OCI-LY7 (cell line): ENCODE data around the gene BTG4. TPM values are rescaled to one million over a fixed set of nuclear protein-coding genes. Genes with fewer than 3 reads are reported as not detected.

Source experiments
- BruUV-seq: library from RNA; stranded (reverse); fragments of 400-500 nt; replicated peaks from 2 replicates; lab custom pipeline; 2021; lab: Mats Ljungman, UMichigan
- CTCF ChIA-PET: fragments of 300-600 bp; sonication (Branson Sonifier 250); formaldehyde crosslinking; loops from one replicate; lab custom pipeline; 2022; ENCODE audit warnings: antibody characterized with exemption; ENCODE audit not compliant: unreplicated experiment; lab: Charles Lee
- POLR2A ChIA-PET: fragments of 300-600 bp; sonication (Branson Sonifier 250); formaldehyde crosslinking; loops from one replicate; lab custom pipeline; 2022; ENCODE audit warnings: antibody characterized with exemption; lab: Charles Lee
- DNase-seq: peaks from one replicate; pipeline ENCODE4 v3.0.0-alpha.2; 2015; ENCODE audit warnings: low spot score
- H2AFZ ChIP-seq: fragments of 200-600 bp; sonication (generic), shearing (Covaris generic); 2 replicates; pipeline ENCODE4 v1.6.1; 2014; ENCODE audit warnings: mild to moderate bottlenecking, antibody characterized with exemption, low read length, moderate library complexity
- H3K27ac ChIP-seq: fragments of 200-600 bp; sonication (generic); 2 replicates; pipeline ENCODE4 v1.5.1; 2014; ENCODE audit warnings: mixed run types, low read depth, mild to moderate bottlenecking, moderate library complexity, low read length, inconsistent platforms; ENCODE audit not compliant: poor library complexity, severe bottlenecking
- H3K36me3 ChIP-seq: fragments of 200-600 bp; sonication (generic); 2 replicates; pipeline ENCODE4 v1.6.1; 2014; ENCODE audit warnings: mild to moderate bottlenecking, antibody characterized with exemption, low read length, moderate library complexity, mixed read lengths; ENCODE audit not compliant: insufficient read depth
- H3K4me1 ChIP-seq: fragments of 200-600 bp; sonication (generic); 2 replicates; pipeline ENCODE4 v1.5.1; 2014; ENCODE audit warnings: mild to moderate bottlenecking, low read length; ENCODE audit not compliant: insufficient read depth, poor library complexity, severe bottlenecking
- H3K4me2 ChIP-seq: fragments of 200-600 bp; sonication (generic); 2 replicates; pipeline ENCODE4 v1.6.1; 2014; ENCODE audit warnings: mild to moderate bottlenecking, low read length
- H3K4me3 ChIP-seq: fragments of 200-600 bp; sonication (generic); 2 replicates; pipeline ENCODE4 v1.5.1; 2014; ENCODE audit warnings: mild to moderate bottlenecking, low read depth, low read length; ENCODE audit not compliant: poor library complexity, severe bottlenecking
- H3K79me2 ChIP-seq: fragments of 200-600 bp; sonication (generic); 2 replicates; pipeline ENCODE4 v1.6.1; 2016; ENCODE audit warnings: low read depth, mild to moderate bottlenecking, low read length, moderate library complexity, mixed read lengths; ENCODE audit not compliant: insufficient read depth
- H3K9me2 ChIP-seq: fragments of 200-600 bp; sonication (generic); 2 replicates; pipeline ENCODE4 v1.6.1; 2016; ENCODE audit warnings: mild to moderate bottlenecking, low read length, mixed read lengths; ENCODE audit not compliant: insufficient read depth
- H3K9me3 ChIP-seq: fragments of 200-600 bp; sonication (generic); 2 replicates; pipeline ENCODE4 v1.6.1; 2014; ENCODE audit warnings: mild to moderate bottlenecking, mixed run types, low read length, mixed read lengths
- H4K20me1 ChIP-seq: fragments of 200-600 bp; sonication (generic); 2 replicates; pipeline ENCODE4 v1.6.1; 2014; ENCODE audit warnings: mild to moderate bottlenecking, antibody characterized with exemption, low read length, moderate library complexity, mixed read lengths; ENCODE audit not compliant: insufficient read depth
- CTCF ChIP-seq: fragments of 200-600 bp; sonication (generic); conservative IDR thresholded peaks from 2 replicates; pipeline ENCODE4 v1.5.1; 2014; ENCODE audit warnings: mild to moderate bottlenecking, antibody characterized with exemption, low read length, moderate library complexity, mixed read lengths
- EZH2phosphoT487 ChIP-seq: fragments of 200-600 bp; sonication (generic); IDR thresholded peaks from 2 replicates; pipeline ENCODE4 v1.6.1; 2018; ENCODE audit warnings: low read depth, borderline replicate concordance, mild to moderate bottlenecking, mixed run types, antibody characterized with exemption, low read length, moderate library complexity, mixed read lengths
- intact Hi-C: fragments of 100-400 bp; cut with micrococcal nuclease; formaldehyde crosslinking; loops from one replicate; pipeline ENCODE4 v1.10.0; 2022; ENCODE audit not compliant: unreplicated experiment
- total RNA-seq, 2 experiments: library from RNA; depleted of rRNA in 1 of 2; stranded (reverse); fragments of >200 nt in 1 of 2; shearing (Covaris generic) in 1 of 2; gene quantifications; 2 replicates each; pipeline ENCODE4 v1.2.3, GENCODE V29; 2014 to 2022

BTG4 gene
- total RNA-seq, 2 experiments from 2014 or later: not detected

DNA sequence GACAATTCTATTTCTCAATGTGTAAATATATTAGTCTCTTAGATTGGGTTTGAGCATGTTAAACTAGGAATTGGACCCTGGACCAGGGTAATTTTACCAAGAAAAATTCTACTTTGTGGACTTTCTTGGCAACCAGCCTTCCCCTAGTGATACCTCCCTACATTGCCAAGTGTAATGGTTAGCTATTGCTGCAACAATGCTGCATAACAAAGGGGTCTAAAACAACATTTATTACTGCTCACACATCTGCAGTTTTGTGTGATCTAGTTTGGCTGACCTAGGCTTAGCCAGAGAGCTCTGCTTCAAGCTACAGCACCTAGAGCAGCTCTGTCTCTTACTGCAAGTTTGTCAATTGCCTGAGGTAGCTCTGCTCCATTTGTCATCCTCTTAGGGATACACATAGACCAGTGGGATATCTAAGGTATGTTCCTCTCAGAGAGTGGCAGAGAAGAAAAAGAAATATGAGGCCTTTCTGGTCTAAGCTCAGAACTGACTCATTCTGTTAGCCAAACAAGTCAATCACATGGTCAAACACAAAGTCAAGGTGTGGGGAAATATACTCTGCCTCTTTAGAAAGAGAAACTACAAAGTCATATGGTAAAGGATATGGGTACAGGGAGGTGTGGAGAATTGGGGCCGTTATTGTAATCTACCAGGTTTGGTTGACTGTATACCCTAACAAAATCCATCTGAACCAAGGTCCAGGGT, 26.4 kb upstream of the BTG4 start:
- no TSS peak for BruUV-seq
- no peak overlapping the region for H3K4me3 ChIP-seq
- no peak overlapping the region for H3K27ac ChIP-seq
- H3K36me3 ChIP-seq: no peaks in the 10 kb centered on the region
- no peaks in the 10 kb centered on the region for H3K4me1 ChIP-seq
- H3K9me2 ChIP-seq: no peaks in the 10 kb centered on the region
- CTCF ChIA-PET: no interaction called here
- H2AFZ ChIP-seq: no peak overlapping the region
- no peak for DNase-seq
- POLR2A ChIA-PET: interaction anchor here (0.6 kb wide), 1 partner anchor 677 kb away, joined by 3 read pairs; no protein-coding TSS in a partner anchor
- intact Hi-C loops: no loop called here
- H3K4me2 ChIP-seq: no peak overlapping the region
- no peaks in the 10 kb centered on the region for H3K79me2 ChIP-seq
- H4K20me1 ChIP-seq: no peaks in the 10 kb centered on the region
- TF ChIP-seq EZH2phosphoT487: no peak
- no peak for TF ChIP-seq CTCF
- H3K9me3 ChIP-seq: no peaks in the 10 kb centered on the region

DNA sequence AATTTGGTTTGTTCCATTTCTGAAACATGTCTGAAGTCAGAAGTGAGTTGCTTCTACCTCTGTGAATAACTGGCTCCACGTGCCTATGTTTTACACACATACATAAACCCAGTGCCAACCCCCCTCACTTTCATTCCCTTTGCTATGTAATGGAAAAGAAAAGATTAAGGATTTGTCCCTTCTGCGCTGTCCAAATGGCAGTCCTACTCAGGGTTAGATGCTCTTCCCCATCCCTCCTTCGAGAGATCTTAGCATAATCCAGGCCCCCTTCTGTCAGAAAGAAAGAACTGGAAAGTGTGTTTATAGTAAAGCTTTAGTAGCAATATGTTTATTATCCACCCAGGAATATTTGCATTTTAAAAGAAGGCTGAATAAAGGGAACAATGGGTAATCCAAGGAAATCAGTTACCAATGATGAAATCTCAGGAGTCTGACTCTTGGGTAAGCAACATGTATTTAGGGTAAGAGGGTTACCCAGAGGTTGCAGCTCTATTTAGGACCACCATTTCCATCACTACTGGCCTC, 25.2 kb upstream of the BTG4 start:
- H3K4me3 ChIP-seq: no peak overlapping the region
- no TSS peak for BruUV-seq
- CTCF ChIA-PET: no interaction called here
- no peaks in the 10 kb centered on the region for H3K36me3 ChIP-seq
- POLR2A ChIA-PET: no interaction called here
- no peak overlapping the region for H2AFZ ChIP-seq
- H3K9me3 ChIP-seq: no peaks in the 10 kb centered on the region
- no peaks in the 10 kb centered on the region for H3K79me2 ChIP-seq
- H3K27ac ChIP-seq: no peak overlapping the region
- TF ChIP-seq CTCF: no peak
- no peak for TF ChIP-seq EZH2phosphoT487
- no peaks in the 10 kb centered on the region for H4K20me1 ChIP-seq
- DNase-seq: no peak
- intact Hi-C loops: no loop called here
- H3K4me1 ChIP-seq: no peaks in the 10 kb centered on the region
- H3K4me2 ChIP-seq: no peak overlapping the region
- H3K9me2 ChIP-seq: no peaks in the 10 kb centered on the region

DNA sequence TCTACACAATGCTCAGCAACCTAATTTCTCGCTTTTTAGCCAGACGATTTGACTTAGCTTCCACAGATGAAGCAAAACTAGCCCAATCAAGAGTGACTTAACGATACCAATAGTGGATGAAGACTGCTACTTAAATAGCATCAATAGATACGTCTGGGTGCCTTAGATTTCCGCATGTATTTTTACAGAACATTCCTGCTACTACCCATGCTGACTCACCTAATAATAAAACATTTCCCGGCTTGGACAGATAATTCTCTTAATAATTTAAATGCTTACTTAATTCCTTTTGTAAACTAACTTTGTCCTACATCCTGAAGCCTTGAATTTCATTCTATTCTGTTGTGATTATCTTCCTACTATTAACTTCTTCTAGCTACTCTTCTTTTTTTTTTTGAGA, 23.1 kb upstream of the BTG4 start:
- H3K36me3 ChIP-seq: no peaks in the 10 kb centered on the region
- BruUV-seq: no TSS peak
- H2AFZ ChIP-seq: no peak overlapping the region
- H4K20me1 ChIP-seq: no peaks in the 10 kb centered on the region
- no peaks in the 10 kb centered on the region for H3K9me3 ChIP-seq
- H3K4me1 ChIP-seq: no peaks in the 10 kb centered on the region
- no peaks in the 10 kb centered on the region for H3K79me2 ChIP-seq
- no peak overlapping the region for H3K4me2 ChIP-seq
- no peaks in the 10 kb centered on the region for H3K9me2 ChIP-seq
- TF ChIP-seq EZH2phosphoT487 (no peak), CTCF (no peak)
- POLR2A ChIA-PET: interaction anchor here (0.6 kb wide), 1 partner anchor 71 kb away, joined by 3 read pairs; no protein-coding TSS in a partner anchor
- CTCF ChIA-PET: no interaction called here
- intact Hi-C loops: no loop called here
- DNase-seq: no peak
- H3K27ac ChIP-seq: no peak overlapping the region
- H3K4me3 ChIP-seq: no peak overlapping the region
